A549 (cell line): ENCODE results near the gene DCUN1D1.

ENCODE experiments used
- BCL3 ChIP-seq: fragments of >200 bp; sonication (Bioruptor Twin); formaldehyde crosslinking; IDR thresholded peaks from 3 replicates; pipeline ENCODE4 v1.6.1; 2016
- CEBPB ChIP-seq, 2 experiments: fragments of >200 bp in 1 of 2; sonication (Bioruptor Twin) in 1 of 2; formaldehyde crosslinking in 1 of 2; IDR thresholded peaks; 2 replicates each; pipeline ENCODE4 v1.6.1; 2012 to 2016
- CTCF ChIP-seq: fragments of >200 bp; sonication (Bioruptor Twin); formaldehyde crosslinking; IDR thresholded peaks from 3 replicates; pipeline ENCODE4 v1.5.1; 2016
- EP300 ChIP-seq, 2 experiments: fragments of >200 bp; sonication (Bioruptor Twin); formaldehyde crosslinking; IDR thresholded peaks; 2 replicates in 1 of 2; 3 replicates in 1 of 2; pipeline ENCODE4 v1.6.1; 2016 to 2017
- HDAC2 ChIP-seq: fragments of 200-600 bp; sonication (generic); IDR thresholded peaks from 2 replicates; pipeline ENCODE4 v1.6.1; 2016
- KDM1A ChIP-seq: fragments of 200-600 bp; sonication (generic); IDR thresholded peaks from 2 replicates; pipeline ENCODE4 v1.6.1; 2016; ENCODE audit warnings: low read depth, mild to moderate bottlenecking
- MAX ChIP-seq: IDR thresholded peaks from 2 replicates; pipeline ENCODE4 v1.6.1; 2012
- PBX3 ChIP-seq: IDR thresholded peaks from 2 replicates; pipeline ENCODE4 v1.6.1; 2012
- POLR2A ChIP-seq: IDR thresholded peaks from 2 replicates; pipeline ENCODE4 v1.6.1; 2012; ENCODE audit warnings: mild to moderate bottlenecking, low read length
- RCOR1 ChIP-seq: fragments of 150-350 bp; IDR thresholded peaks from 2 replicates; pipeline ENCODE4 v1.6.1; 2014; ENCODE audit warnings: antibody characterized with exemption, low read length, low read depth
- RNF2 ChIP-seq: fragments of 200-600 bp; sonication (generic); IDR thresholded peaks from 2 replicates; pipeline ENCODE4 v1.6.1; 2016; ENCODE audit warnings: low read depth, mild to moderate bottlenecking, antibody characterized with exemption, moderate library complexity, borderline replicate concordance
- TP53 ChIP-seq: fragments of 250-450 bp; sonication (Bioruptor Pico); IDR thresholded peaks from 2 replicates; pipeline ENCODE4 v1.5.0; 2021; ENCODE audit warnings: mild to moderate bottlenecking, moderate library complexity
- ZFP36 ChIP-seq: fragments of 450-650 bp; IDR thresholded peaks from 2 replicates; pipeline ENCODE4 v1.6.1; 2014; ENCODE audit warnings: borderline replicate concordance; ENCODE audit not compliant: partially characterized antibody
- ZSCAN20 ChIP-seq: fragments of 250-450 bp; sonication (Bioruptor Pico); IDR thresholded peaks from 2 replicates; pipeline ENCODE4 v1.8.0; 2022; ENCODE audit warnings: mild to moderate bottlenecking, moderate library complexity

GRCh38 chr3:182906036-182906435, 74.3 kb downstream of the DCUN1D1 start:
- TF ChIP-seq CTCF (no peak), BCL3 (no peak), KDM1A (no peak), POLR2A (no peak), TP53 (CRISPR knock-in tag) (no peak), ZSCAN20 (CRISPR knock-in tag) (no peak), CEBPB (IDR thresholded peaks at IDR 0.05) (no peak), MAX (no peak), PBX3 (no peak), RCOR1 (no peak), HDAC2 (no peak), EP300 (IDR thresholded peaks at IDR 0.05) (no peak), RNF2 (no peak), ZFP36 (no peak)
